HG02588 (cell line): ENCODE measurements around the gene CSTB.

ENCODE experiments used
- ATAC-seq: cut with Tn5 transposase; IDR thresholded peaks from one replicate; pipeline ENCODE4 v1.9.1; 2021; ENCODE audit warnings: mild to moderate bottlenecking, moderate library complexity; ENCODE audit not compliant: unreplicated experiment

Gene CSTB

DNA sequence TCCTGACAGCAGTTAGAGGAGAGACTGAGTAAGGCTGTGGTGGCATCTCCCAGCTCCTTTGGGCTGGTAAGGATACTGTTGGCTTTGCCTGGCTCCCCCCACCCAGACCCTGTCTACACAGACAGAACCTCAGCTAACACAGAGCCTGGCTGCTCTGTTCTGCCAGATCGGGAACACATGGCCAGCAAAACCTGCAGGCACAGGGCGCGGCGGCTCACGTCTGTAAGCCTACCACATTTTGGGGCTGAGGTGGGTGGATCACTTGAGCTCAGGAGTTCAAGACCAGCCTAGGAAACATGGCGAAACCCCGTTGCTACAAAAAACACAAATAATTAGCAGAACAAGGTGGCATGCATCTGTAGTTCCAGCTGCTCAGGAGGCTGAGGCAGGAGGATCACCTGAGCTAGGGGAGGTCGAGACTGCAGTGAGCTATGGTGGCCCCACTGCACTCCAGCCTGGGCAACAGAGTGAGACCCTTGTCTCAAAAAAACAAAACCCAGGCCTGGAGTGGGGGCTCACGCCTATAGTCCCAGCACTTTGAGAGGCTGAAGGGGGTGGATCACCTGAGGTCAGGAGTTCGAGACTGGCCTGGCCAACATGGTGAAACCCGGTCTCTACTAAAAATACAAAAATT lies 6.7 kb downstream of the CSTB start:
- ATAC-seq = no peak

DNA sequence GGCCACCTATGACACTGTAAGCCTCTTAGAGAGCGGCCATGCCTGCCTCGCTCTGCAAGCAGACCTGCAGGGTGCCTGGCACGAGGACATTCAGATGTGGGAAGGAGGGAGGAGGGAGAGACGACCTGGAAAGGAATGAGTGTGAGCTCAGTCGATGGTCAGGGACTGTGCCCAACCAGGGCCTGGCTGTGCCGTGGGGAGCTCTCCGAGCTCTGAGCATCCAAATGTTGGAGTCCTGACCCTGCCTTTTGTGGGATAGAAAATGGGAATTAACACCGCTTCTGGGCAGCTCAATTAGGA lies 7.3 kb downstream of the CSTB start:
- ATAC-seq = no peak

DNA sequence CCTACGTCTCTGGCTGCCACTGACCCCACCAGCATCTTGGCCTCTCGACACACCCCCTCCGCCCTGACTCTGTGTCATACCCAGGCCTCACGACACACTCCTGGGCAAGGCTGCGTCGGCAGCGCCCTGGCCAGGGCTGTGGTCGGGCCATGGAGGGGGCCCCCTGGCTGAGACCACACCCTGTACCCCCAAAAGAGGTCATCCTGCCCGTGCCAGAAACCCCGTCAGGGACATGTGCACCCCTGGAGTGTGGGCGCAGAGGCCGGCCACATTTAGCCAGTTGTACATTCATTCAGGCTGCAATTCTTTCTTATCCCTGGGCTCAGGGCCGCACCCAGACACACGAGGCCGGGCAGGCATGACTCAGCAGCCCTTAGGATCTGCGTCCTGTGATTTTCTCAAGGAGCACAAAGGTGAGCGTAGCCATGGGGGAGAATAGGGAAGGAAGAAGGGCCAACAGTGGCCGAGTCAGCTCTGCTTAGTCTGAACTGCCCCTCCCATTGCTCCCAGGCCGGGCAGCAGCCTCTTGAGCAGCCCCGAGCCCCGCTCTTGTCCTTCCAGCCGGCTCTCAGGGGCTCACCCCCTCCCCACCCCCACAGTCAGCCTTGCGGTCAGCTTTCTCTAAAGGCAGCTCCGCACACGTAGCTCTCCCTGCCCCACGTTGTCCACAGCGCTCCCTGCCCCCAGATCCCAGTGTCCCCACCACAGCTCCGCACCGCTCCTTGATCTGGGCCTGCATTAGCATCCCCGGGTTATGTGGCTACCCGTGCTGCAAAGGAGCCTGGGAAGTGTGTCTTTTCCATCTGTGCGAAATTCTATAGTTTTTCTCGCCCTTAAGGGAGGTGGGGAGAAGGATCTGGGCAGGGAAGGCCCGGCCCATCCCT lies 7.9 kb downstream of the CSTB start:
- ATAC-seq = no peak

DNA sequence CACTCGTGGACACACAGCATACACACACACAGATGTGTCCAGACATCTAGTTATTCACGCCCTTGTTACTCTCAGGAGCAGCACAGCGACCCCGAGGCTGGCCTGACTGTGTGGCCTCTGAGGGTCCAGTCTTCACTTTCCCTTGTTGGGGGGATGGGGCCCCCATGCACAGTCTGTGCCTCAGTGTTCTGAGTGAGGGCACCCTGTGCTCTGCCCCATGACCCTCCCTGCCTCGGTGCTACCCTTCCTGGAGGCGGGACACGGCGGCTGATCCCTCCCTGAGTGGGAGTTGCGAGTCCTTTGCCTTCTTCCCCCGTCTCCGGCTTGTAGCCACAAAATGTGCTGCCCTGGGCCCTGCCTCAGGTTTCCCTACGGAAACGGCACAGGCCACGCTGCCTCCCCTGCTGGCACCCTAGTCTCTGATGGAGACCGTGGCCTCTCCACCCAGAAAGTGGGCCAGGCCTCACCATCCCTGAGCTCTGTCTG lies 8.6 kb downstream of the CSTB start:
- no peak for ATAC-seq

DNA sequence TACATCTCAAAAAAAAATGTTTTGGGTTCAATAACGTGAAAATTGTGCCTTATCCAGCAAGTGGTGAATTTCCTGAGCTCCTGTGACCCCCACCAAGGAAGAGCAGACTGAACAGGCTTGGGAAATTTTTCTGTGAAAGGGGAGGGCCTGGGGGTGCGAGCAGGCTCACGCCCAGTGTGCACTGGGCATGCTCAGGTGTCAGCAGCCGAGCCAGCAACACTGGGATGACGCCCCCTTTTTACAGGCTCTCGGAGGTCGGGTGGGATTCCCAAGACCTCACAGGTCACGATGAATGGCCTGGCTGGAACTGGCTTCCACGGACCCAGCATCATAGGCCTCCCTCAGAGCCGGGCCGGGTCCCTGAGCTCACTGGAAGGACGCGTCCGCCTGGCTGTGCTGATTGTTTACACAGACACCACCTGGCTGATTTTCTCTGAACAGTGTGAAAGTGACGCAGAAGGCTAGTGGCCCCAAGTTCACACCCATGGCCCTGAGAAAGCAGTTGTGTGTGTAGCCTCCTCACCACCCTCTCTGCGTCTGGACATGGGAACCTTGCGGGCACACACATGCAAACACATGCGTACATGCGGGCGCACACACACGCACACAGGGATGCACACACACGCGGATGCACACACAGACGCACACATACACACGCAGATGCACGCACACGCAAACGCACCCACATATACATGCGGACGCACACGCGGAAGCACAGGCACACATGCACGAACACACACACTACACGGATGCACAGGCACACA lies 9.2 kb downstream of the CSTB start:
- ATAC-seq = no peak

DNA sequence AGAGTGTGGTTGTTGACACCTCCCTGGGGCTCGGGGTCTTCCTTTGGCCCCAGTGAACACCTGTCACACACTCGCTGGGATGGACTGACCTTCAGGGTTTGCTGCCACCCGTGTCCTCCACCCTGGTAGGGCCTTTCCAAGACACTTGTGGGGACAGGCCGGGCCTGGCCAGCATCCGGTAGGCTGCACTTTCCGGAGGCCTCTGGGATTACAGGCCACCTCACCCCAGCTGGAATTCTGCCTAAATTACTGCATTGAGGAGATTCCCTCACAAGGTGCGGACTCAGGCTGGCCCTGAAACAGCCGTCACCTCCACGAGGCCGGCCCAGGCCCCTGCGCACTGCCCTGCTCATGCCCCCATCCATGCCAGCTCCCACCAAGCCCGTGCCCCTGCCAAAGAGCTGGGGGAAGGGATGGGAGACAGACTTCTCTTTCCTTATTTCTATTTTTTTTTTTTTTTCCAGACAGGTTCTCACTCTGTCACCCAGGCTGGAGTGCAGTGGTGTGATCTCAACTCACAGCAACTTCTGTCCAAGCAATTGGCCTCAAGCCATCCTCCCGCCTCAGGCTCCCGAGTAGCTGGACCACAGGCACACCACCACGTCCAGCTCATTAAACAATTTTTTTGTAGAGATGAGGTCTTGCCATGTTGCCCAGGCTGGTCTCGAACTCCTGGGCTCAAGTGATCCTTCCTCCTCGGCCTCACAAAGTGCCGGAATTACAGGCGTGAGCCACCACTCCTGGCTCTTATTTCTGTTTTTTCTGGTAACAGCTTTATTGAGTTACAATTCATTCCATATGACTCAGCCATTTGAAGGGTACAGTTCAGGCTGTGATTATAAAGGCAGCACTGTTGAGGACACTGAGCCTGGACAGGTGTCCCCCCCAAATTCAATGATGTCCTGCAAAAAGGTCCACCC lies 11.3 kb downstream of the CSTB start:
- ATAC-seq = no peak

DNA sequence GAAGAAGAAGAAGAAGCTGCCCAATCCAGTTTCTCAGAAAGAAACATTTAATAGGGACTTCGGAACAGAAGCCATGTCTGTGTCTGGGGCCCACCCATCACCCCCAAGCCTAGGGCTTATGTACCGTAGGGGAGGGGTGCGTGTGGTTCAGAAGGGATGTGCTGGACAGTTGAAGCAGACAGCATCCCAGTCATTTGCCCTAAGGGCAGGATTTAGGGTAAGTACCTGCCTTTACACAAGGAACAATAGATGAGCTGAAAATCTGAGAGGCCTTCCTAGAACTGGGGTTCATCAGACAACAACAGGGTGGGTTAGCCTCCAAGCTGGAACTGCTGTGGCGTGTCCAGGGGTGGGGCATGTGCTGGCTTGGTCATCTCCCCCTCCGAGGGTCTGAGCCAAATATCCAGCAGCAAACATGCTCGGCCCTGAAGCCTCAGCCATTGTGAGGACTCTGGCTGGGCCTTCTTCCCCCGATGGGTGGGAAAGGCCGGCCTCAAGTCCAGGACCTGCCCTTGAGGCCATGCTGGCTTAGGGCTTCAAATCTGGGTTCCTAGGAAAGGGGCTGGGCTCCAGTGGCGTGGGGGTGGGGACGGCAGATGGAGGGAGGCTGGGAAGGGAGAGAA lies 12.1 kb downstream of the CSTB start:
- no peak for ATAC-seq

DNA sequence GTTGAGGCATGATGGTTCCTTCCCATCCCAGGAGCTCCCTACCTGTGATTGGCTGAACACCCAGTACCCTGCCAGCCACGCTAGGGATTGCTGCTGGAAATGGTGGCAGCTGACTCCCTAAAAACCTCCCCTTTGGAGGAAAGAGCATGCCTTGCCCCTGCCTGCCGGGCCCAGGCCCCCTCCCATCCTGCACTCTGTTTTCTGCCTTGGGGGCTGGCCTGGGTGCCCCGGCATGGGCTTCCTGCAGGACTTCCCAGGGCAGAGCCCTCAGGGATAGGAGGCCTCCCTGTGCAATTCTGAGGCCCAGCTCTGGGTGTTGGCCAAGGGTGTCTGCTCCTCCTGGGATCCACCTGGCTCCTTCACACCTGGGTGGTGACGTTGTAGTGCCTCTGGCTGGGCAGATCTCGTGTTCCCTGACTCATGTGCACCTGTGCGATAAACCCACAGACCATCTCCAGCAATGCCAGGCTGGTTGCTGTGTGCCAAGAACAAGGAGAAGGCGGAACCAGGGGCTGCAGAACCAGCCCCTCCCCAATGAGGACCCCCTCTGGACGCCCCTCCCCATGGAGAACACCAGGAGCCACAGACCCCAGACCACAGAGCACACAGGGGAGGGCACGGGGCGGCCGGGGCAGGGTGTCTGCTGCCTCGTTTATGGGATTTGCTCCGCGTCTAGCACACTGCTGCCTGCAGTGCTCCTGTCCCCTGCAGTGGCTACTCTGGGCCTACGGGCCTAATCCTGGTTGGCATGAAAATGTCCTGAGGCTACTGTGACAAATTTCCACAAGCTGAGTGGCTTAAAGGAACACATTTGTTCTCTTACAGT lies 13.6 kb downstream of the CSTB start:
- ATAC-seq = no peak

DNA sequence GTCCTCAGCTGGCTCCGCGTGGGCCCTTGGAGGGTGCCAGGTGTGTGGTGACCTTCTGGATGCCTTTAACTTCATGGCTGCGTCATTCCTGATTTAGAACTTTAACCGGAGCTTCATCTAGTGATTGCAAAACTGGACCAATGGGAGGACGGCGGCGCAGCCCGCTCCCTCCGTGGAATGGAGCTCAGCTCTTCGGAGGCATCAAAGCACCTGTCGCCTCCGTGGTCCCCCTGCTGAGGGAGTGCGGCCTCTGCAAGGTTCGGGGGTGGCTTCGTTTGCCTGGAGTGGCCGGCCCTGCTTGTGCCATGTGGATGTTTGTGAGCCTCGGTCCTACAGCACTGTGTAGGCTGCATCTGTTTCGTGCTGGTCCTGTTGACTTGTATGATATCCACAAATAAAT lies 14.2 kb downstream of the CSTB start:
- no peak for ATAC-seq

DNA sequence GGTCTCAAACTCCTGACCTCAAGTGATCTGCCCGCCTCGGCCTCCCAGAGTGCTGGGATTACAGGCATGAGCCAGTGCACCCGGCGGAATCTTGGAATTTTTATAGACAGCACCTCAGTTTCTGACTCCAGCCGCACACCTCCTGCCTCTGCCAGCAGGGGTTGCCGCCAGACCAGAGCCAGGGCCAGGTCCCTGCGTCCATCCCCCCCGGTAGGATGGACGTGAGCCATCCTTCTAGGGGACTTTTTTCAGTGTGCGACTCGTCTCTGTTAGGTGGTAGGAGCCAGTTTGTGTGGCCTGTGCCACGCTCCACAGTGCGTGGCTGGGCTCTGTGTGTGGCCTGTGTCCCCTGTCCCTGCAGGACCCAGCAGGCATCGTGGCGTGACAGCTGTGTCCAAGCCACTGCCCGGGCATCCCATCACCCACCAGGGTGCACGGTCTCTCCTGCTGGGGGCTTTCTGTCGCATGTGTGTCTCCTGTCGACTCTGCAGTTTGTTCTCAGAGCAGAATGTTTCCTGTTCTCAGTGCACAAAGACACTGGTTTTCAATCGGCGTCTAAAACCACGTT lies 15.6 kb downstream of the CSTB start:
- ATAC-seq = no peak

DNA sequence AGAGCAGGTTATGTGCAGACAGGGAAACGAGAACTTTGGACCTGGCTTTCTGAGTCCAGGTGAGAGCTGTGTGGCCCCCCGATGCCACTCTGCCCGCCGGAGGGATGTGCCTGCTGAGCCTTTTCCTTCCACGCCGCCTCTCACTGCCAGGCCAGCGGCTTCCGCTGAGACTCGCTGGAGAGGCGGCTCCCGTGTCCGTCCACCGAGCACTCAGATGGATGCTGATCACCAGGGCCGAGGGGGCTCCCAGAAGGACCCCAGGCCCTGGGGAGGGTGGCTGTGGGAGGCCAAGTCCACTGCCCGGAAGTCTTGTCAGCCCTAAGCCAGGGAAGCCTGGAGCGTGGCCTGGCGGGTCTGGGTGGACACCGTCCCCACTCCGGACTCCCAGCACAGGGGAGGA lies 16.5 kb downstream of the CSTB start:
- no peak for ATAC-seq

DNA sequence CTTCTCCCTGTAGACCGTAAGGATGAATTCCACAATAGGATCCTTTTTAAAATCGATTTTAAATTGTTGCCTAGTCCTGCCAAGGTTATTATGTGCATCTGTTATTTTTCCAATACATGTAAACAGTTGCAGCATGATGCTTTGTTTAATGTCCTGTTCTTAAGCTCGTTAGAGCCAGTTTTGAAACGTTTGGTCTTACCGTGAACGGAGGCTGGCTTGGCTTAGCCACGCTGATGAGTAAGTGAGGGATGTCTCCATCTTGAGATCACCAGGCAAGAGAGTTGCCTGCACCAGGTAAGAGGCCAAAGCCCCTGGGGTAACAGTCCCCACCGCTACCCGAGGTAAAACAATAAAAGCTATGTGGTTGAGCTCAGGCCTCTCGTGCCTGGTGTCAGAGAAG lies 17.3 kb downstream of the CSTB start:
- ATAC-seq = no peak

DNA sequence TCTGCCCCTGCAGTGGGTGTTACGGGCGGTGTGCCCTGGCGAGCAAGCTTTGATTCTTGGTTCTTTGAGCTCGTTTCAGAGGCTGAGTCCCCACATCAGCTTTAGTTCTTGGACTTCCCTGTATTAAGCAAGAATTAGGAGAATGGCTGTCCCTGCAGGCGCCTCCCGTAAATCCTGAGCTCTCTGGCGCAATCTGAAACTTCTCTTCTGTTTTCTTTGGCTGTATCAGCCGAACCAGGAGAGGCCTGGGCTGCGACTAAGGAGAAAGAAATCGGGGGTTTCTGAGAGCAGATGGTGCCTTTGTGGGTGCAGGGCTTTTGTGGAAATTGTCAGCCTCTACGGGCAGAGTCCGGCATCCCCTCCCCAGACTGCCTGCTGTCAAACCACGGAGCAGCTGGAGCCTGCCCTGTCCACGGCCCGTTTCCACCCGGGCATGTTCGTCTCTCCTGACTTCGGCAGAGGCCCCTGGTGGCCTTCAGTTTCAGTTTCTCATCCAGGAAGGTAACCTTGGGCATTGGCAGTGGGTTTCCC lies 17.9 kb downstream of the CSTB start:
- no peak for ATAC-seq

DNA sequence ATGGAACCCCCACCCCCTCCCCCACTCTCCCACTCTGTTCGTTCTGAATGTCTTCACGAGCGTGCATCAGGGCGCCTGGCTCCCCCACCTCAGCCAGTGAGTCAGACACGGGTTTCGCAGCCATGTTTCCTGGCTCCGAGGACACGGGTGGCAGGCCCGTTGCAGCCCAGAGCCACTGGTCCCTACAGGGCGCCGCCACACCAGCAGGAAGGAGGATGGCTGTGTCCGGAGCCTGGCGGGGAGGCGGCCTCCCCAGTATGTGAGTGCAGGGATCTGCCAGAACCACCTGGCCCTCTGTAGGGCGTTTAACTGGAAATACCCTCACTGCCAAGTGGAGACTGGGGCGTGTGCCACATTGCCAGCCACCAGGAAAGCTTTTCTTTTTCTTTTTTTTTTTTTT lies 18.5 kb downstream of the CSTB start:
- ATAC-seq = no peak

DNA sequence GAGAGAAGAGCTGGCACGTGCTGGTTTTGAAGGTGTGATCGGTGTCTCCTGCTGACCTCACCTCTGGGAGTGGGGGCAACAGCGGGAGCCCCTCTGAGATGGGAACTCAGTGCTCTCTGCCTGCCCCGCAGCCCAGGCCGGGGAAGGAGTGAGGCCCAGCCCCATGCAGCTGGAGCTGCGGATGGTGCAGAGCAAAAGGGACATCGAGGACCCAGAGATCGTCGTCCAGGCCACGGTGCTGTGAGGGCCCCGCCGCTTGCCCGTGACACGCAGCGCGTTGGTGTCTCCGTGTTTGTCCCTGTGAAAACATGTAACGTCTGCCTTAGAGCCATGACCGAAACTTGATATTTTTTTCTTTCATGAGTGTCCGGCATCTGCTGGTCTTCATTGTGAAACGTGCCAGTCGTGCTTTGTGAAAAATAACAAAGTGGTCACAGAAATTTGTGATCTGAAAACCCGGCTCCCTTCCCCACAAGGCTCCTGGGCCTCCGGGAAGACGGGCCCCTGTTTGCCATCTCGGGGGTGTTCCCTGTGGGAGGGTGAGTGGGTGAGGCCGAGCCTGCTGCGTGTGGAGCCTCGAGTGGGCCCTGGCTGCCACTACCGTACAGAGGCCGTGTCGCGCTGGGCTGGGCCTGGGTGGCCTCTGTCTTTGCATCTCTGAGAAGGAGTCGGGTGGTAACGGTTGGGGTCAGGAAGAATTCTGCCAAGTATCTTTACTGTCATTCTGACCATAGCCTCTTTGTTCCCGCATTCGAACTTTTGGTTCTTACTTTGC lies 20.1 kb downstream of the CSTB start:
- no peak for ATAC-seq

DNA sequence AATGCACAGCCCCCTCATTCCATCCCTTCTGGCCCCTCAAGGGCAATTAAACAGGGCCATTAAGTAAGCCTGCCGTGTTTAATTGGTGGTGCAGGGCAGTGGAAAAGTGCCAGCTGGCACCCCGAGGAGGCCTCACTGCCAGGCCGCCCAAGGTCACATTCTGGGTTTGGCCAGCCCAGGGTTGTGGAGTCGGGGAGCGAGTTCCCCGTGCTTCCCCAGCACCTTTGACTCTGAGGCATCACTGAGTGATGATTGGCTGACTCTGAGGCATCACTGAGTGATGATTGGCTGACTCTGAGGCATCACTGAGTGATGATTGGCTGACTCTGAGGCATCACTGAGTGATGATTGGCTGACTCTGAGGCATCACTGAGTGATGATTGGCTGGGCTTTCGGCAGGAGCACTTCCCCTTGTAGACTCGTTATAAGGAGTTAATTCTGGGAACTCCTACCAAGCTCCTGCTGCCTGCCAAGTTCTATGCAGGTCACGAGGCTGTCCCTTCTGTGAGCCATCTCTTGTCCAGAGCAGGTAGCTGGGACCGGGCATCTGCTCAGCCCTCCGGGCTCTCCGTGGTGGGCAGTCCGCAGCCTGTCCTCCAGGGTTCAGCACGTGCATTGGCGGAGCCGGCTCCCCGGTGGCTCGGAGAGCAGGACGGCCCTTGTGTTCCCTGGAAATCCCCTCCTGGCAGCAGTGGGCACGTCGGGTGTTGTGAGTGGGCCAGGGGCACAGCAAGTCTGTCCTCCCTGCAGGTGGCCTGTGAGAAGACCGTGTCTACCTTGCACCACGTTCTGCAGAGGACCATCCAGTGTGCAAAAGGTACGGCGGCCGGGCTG lies 20.9 kb downstream of the CSTB start:
- ATAC-seq = no peak

DNA sequence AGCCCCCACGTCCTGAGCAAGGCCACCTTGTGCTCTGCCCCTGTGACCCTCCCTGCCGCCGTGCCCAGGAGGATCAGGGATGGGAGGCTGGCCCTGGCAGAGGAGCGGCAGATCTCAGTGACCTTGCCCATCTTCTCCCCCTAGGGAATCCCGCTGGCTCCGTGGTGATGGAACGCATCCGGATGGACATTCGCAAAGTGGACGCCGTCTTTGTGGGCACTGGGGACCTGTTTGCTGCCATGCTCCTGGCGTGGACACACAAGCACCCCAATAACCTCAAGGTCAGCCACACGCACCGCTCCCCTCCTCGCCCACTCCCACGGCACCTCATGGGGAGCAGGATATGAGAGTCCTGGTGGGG lies 22.7 kb downstream of the CSTB start:
- no peak for ATAC-seq
